Right atrium auricular region (tissue), 2 donors: ENCODE measurements around the gene CDYL. TPM values are rescaled to one million over a fixed set of nuclear protein-coding genes. Genes with fewer than 3 reads are reported as not detected.

ENCODE experiments used
- DNase-seq: peaks from one replicate; pipeline ENCODE4 v3.0.0-alpha.2; 2019; ENCODE audit warnings: low spot score
- H3K27ac ChIP-seq, 2 donors: fragments of 200-600 bp; sonication (generic); 1 replicate in 1 of 2; 2 replicates in 1 of 2; pipeline ENCODE4 v1.5.1; 2016 to 2019
- H3K27me3 ChIP-seq, 2 donors: fragments of 200-600 bp; sonication (generic); one replicate each; pipeline versions ENCODE4 v1.5.1 to v1.6.0; 2017 to 2019
- H3K36me3 ChIP-seq: fragments of 200-600 bp; sonication (generic); one replicate; pipeline ENCODE4 v1.5.1; 2016
- H3K4me1 ChIP-seq, 2 donors: fragments of 200-600 bp; sonication (generic); one replicate each; pipeline versions ENCODE4 v1.5.1 to v1.6.0; 2017 to 2019
- H3K4me3 ChIP-seq, 2 donors: fragments of 200-600 bp; sonication (generic); 1 replicate in 1 of 2; 2 replicates in 1 of 2; pipeline ENCODE4 v1.5.1; 2017 to 2019; ENCODE audit warnings: mild to moderate bottlenecking in 1 of 2, moderate library complexity in 1 of 2
- H3K9me3 ChIP-seq, 2 donors: fragments of 200-600 bp; sonication (generic); one replicate each; pipeline ENCODE4 v1.5.1; 2019
- total RNA-seq, 2 donors: library from RNA; depleted of rRNA; stranded (reverse); fragments of >200 nt; gene quantifications; one replicate each; pipeline ENCODE4 v1.1.0, GENCODE V29; 2016
- TF ChIP-seq, protein P1 (sequence below), 2 donors: fragments of 200-600 bp; sonication (generic); IDR thresholded peaks; one replicate each; pipeline ENCODE4 v1.5.1; 2019; ENCODE audit warnings: antibody characterized with exemption in 2 of 2

Gene CDYL
- total RNA-seq, 2 donors from 2014 or later, result 23.7 to 28.9 TPM

DNA sequence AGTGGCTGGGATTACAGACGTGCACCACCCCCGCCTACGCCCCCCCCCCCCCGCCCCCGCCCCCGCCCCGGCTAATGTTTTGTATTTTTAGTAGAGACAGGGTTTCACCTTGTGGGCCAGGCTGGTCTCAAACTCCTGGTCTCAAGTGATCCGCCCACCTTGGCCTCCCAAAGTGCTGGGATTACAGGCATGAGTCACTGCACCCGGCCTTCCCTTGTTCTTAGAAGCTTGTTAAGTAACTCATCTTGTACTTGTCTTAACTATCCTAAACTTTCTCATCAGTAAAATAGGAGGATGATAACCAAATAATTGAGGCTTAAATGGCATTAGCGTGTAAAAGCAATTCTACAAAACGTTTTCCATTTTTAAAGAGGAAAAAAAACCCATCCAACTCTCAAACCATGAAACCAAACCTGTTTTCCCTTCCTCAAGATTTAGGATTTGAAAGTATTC is 4.2 kb downstream of the CDYL start:
- Histone ChIP-seq H3K27me3 (no peaks in the 10 kb centered on the region), H3K4me3 (no peak overlapping the region), H3K27ac (no peak overlapping the region), H3K36me3 (no peaks in the 10 kb centered on the region), H3K9me3 (no peaks in the 10 kb centered on the region), H3K4me1 (peaks cover 0 to 25% of the 10 kb centered on the region in 2 donors)
- DNase-seq, result no peak
- TF ChIP-seq, protein P1, sequence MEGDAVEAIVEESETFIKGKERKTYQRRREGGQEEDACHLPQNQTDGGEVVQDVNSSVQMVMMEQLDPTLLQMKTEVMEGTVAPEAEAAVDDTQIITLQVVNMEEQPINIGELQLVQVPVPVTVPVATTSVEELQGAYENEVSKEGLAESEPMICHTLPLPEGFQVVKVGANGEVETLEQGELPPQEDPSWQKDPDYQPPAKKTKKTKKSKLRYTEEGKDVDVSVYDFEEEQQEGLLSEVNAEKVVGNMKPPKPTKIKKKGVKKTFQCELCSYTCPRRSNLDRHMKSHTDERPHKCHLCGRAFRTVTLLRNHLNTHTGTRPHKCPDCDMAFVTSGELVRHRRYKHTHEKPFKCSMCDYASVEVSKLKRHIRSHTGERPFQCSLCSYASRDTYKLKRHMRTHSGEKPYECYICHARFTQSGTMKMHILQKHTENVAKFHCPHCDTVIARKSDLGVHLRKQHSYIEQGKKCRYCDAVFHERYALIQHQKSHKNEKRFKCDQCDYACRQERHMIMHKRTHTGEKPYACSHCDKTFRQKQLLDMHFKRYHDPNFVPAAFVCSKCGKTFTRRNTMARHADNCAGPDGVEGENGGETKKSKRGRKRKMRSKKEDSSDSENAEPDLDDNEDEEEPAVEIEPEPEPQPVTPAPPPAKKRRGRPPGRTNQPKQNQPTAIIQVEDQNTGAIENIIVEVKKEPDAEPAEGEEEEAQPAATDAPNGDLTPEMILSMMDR (IDR thresholded peaks at IDR 0.05), result no peak

DNA sequence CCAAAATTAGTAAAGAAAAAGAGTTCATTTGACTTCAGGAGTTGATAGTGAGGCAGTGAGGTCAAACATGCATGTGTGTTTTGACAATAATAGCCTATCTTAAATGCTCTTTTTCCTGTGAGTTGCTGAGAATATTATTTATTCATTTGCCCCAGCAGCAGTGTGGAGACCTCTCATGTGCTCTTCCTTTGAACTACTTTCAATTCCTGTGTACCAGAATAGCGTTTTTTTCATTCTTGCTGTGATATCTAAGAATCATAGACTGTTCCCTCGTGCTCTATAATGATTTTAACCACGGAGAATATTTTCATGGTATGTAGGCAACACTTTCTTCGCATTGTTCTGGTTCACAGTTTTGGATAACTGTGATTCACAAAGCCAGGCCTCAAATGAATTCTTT is 5.2 kb downstream of the CDYL start:
- H3K27ac ChIP-seq, result no peak overlapping the region
- H3K4me1 ChIP-seq, result peaks cover 0 to 25% of the 10 kb centered on the region in 2 donors
- H3K9me3 ChIP-seq, result no peaks in the 10 kb centered on the region
- H3K36me3 ChIP-seq, result no peaks in the 10 kb centered on the region
- no peak overlapping the region for H3K4me3 ChIP-seq
- no peaks in the 10 kb centered on the region for H3K27me3 ChIP-seq
- TF ChIP-seq, protein P1 (IDR thresholded peaks at IDR 0.05), result no peak
- DNase-seq, result no peak

DNA sequence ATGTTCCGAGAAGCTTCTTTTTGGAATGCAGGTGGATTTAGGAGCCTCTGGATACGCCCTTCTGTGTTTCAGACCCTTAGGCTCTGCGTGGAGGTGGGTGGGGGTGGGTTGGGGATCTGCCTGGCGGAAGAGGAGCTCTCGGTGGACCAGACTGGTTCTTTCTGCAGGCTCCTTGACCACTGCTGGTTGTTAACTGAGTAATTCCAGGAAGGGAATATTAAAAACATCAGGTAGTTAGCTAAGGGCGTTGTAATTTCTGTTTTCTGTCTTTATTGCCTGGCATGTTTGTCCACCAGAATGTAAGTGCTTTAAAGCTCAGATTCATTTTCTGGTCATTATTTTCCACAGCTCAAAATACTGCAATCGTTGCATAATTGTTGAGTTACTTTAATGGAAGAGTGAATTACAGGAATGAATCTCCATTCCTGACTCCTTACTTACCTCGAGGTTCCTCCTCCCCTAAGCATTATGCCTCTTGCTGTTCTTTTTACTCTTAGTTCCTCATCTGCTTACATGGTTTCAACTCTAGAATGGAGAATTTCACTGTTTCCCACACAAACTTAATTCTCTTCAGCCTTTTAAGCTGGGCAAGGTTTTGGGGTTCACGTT is 5.9 kb downstream of the CDYL start:
- Histone ChIP-seq H3K36me3 (no peaks in the 10 kb centered on the region), H3K27me3 (no peaks in the 10 kb centered on the region), H3K9me3 (no peaks in the 10 kb centered on the region), H3K27ac (no peak overlapping the region), H3K4me1 (peaks cover 0 to 25% of the 10 kb centered on the region in 2 donors), H3K4me3 (no peak overlapping the region)
- TF ChIP-seq, protein P1 (IDR thresholded peaks at IDR 0.05), result no peak
- no peak for DNase-seq

DNA sequence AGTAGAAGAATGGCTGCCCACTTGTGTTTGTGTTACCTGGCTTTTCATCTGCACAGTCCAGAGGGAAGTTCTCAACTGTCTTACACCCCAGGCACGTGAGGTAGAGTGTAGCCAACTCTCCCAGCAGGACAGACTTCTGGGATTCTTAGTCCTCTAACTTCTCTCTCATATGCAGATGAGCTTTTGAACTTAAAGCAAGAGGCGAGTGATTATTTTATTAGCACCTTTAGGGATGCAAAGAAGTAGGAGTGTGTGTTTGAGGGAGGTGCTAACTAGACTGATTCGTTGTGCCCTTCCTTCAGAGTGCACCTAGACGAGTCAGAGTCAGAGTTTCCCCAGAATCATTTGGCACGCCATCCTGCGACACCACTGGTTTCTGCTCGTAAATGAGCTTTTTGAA is 10.8 kb downstream of the CDYL start:
- H3K36me3 ChIP-seq, result no peaks in the 10 kb centered on the region
- no peak overlapping the region for H3K27ac ChIP-seq
- TF ChIP-seq, protein P1 (IDR thresholded peaks at IDR 0.05), result no peak
- DNase-seq, result no peak
- H3K4me3 ChIP-seq, result no peak overlapping the region
- no peaks in the 10 kb centered on the region for H3K27me3 ChIP-seq
- no peaks in the 10 kb centered on the region for H3K9me3 ChIP-seq
- H3K4me1 ChIP-seq, result peaks cover 0 to 4% of the 10 kb centered on the region in 2 donors

DNA sequence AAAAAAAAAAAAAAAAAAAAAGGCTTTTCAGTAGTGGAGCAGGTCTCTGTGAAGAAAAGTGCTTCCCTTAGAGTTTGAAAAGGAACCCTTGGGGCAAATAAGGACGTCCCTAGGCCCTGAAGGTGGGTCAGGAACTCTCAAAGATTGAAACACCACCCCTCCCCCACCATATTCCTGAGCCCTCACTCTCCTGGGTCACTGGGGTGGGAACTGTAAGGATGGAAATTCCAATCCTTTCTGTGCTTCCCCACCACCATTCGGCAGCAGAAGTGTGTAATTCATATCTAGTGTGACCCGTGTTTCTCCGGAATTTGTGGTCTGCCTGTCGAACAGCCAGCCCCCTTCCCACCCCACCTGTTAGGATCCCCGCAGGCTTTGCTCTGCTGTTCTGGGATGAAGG is 12.3 kb downstream of the CDYL start:
- TF ChIP-seq, protein P1 (IDR thresholded peaks at IDR 0.05), result no peak
- H3K9me3 ChIP-seq, result no peaks in the 10 kb centered on the region
- no peaks in the 10 kb centered on the region for H3K27me3 ChIP-seq
- no peaks in the 10 kb centered on the region for H3K36me3 ChIP-seq
- H3K27ac ChIP-seq, result no peak overlapping the region
- no peak for DNase-seq
- H3K4me1 ChIP-seq, result peaks cover 0 to 6% of the 10 kb centered on the region in 2 donors
- H3K4me3 ChIP-seq, result no peak overlapping the region
